Activated CD4-positive, alpha-beta memory T cell treated with anti-CD3 and anti-CD28 coated beads for 36 hours (primary cell): Measurements from ENCODE around the gene SLC43A3. TPM values are rescaled to one million over a fixed set of nuclear protein-coding genes. Genes with fewer than 3 reads are reported as not detected.

Experiments used
- CTCF ChIA-PET: fragments of 350-600 bp; sonication (Branson Sonifier 250); formaldehyde crosslinking; loops from one replicate; lab custom pipeline; 2021; ENCODE audit warnings: antibody characterized with exemption, inconsistent platforms; lab: Charles Lee
- POLR2A ChIA-PET: fragments of 350-600 bp; sonication (Branson Sonifier 250); formaldehyde crosslinking; loops from one replicate; lab custom pipeline; 2021; ENCODE audit warnings: antibody characterized with exemption; lab: Charles Lee
- DNase-seq: peaks from one replicate; pipeline ENCODE4 v3.0.0-alpha.2; 2020
- H3K27ac Mint-ChIP-seq: one replicate; pipeline ENCODE4 v1.8.0; 2021; ENCODE audit warnings: mixed read lengths
- H3K27me3 Mint-ChIP-seq: one replicate; pipeline ENCODE4 v1.8.0; 2021; ENCODE audit warnings: mixed read lengths
- H3K36me3 Mint-ChIP-seq: one replicate; pipeline ENCODE4 v1.8.0; 2021; ENCODE audit warnings: mixed read lengths
- H3K4me1 Mint-ChIP-seq: one replicate; pipeline ENCODE4 v1.8.0; 2021; ENCODE audit warnings: low read depth, mixed read lengths
- H3K4me3 Mint-ChIP-seq: one replicate; pipeline ENCODE4 v1.8.0; 2021; ENCODE audit warnings: mild to moderate bottlenecking, mixed read lengths
- H3K9me3 Mint-ChIP-seq: one replicate; pipeline ENCODE4 v1.8.0; 2021; ENCODE audit warnings: mixed read lengths
- intact Hi-C: fragments of 100-400 bp; cut with micrococcal nuclease; formaldehyde crosslinking; loops from one replicate; pipeline ENCODE4 v1.15.1; 2023
- total RNA-seq, 2 experiments: library from RNA; stranded (reverse); gene quantifications; one replicate each; pipeline ENCODE4 v1.2.3, GENCODE V29; 2021

SLC43A3 gene
- total RNA-seq, 2 experiments from 2014 or later, result 170 to 186 TPM

DNA sequence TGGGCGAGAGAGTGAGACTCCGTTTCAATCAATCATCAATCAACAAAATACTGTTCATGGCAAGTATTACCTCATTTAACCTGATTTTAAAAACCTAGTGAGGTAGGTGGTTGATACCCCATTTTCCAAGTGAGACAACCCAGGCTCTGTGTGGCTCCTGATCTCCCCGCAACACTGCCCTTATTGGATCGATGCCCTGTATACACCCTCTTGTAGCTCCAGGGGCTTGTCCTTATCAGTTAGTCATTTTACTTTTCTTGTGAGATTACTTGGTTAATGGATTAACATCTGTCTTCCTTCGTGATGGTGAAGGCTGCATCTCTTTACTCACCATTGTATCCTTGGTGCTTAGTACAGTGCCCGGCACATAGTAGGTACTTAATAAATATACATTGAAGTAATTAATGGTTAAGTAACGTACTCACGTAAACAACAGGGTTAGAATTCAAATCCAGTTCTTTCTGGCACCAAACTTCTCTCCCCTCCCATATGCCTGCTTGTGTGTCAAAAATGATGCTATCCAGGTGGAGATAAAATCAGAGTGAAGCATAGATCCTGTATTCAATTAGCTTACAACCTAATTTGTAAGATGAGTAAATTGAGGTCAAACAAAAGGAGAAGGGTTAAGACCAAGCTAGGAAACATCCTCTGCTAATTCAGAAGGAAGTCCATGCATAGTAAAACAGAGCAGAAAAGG is 34.7 kb downstream of the SLC43A3 start:
- intact Hi-C loops, result no loop called here
- no peak for DNase-seq
- Mint-ChIP-seq H3K9me3 (no peaks in the 10 kb centered on the region), H3K27me3 (no peaks in the 10 kb centered on the region), H3K36me3 (no peaks in the 10 kb centered on the region), H3K4me3 (no peak overlapping the region), H3K4me1 (no peaks in the 10 kb centered on the region), H3K27ac (no peak overlapping the region)
- POLR2A ChIA-PET, result interaction anchor here (2.9 kb wide), 1 partner anchor 14 kb away, joined by 7 read pairs; no protein-coding TSS in a partner anchor
- CTCF ChIA-PET, result interaction anchor here (0.7 to 1.6 kb wide), 2 partner anchors 66 to 249 kb away, joined by 3 to 9 read pairs; no protein-coding TSS in a partner anchor

DNA sequence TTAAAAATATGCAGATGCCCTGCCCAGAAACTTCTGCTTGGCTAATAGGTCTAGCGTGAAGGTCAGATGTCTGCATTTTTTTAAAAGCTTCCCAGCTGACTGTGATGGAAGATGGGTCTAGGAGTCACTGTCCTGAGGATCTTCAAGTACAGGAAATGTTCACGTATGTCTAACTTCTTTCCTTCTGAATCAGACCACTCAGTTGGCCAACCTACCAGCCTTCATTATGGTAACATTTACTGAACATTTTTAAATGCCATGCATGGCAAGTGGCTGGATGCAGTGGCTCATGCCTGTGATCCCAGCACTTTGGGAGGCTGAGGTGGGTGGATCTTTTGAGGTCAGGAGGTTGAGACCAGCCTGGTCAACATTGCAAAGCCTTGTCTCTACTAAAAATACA is 35.4 kb downstream of the SLC43A3 start:
- POLR2A ChIA-PET, result no interaction called here
- H3K27ac Mint-ChIP-seq, result no peak overlapping the region
- no peak overlapping the region for H3K4me3 Mint-ChIP-seq
- no peaks in the 10 kb centered on the region for H3K27me3 Mint-ChIP-seq
- H3K4me1 Mint-ChIP-seq, result no peaks in the 10 kb centered on the region
- CTCF ChIA-PET, result interaction anchor here (0.7 to 1.3 kb wide), 2 partner anchors 43 to 250 kb away, joined by 3 read pairs; no protein-coding TSS in a partner anchor
- no peaks in the 10 kb centered on the region for H3K9me3 Mint-ChIP-seq
- DNase-seq, result no peak
- intact Hi-C loops, result no loop called here
- H3K36me3 Mint-ChIP-seq, result no peaks in the 10 kb centered on the region

DNA sequence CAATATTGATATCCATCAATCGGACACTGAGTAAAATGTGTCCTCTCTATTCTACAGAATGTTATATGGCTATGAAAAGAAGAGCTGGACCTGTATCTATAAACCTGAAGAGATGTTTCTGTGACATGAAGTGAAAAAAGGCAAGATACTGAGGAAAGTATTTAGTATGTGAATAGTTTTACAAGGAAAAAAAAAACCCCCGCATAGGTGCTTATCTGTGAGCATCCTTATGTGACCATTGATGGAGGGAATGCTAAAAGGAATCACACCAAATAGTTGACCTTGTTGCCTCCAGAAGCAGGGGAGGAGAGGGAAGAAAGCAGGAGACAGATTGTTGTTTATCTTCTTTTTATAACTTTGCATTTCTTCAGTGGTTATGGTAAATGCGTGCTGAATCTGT is 35.8 kb downstream of the SLC43A3 start:
- Mint-ChIP-seq H3K9me3 (no peaks in the 10 kb centered on the region), H3K36me3 (no peaks in the 10 kb centered on the region), H3K4me1 (no peaks in the 10 kb centered on the region), H3K27me3 (no peaks in the 10 kb centered on the region), H3K27ac (no peak overlapping the region), H3K4me3 (no peak overlapping the region)
- DNase-seq, result no peak
- intact Hi-C loops, result no loop called here
- CTCF ChIA-PET, result interaction anchor here (1.3 kb wide), 1 partner anchor 42 kb away, joined by 3 read pairs; no protein-coding TSS in a partner anchor
- POLR2A ChIA-PET, result no interaction called here

DNA sequence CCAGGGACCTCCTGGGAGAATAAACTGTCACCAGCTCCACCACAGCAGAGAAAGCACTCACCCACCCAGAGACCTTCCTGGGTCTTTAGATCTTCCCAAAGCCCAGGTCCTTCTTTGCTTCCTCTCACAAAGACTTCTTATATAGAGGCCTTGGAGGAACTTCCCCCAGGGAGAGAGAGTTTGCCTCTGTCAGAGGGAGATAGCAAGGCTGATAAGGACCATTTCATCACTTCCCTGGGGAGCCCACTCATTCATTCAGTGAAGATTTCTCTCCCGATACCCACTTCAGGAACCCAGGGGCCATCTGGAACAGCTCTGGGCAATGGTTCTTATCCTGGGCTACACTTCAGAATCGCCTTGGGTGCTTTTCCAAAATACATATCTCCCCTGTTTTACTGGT is 36.4 kb downstream of the SLC43A3 start, which contains the start of gene PRG2:
Gene PRG2 (minus strand): TSS at position 116 of the 400 bp plus-strand sequence. CDS start 706 bp downstream, outside the sequence.
- no peak for DNase-seq
- Mint-ChIP-seq H3K9me3 (no peaks in the 10 kb centered on the region), H3K4me3 (no peak within 1 kb of the TSS), H3K27me3 (no peaks in the 10 kb centered on the region), H3K36me3 (no peaks in the 10 kb centered on the region), H3K27ac (no peak within 1 kb of the TSS), H3K4me1 (no peaks in the 10 kb centered on the region)
- POLR2A ChIA-PET, result no interaction called here
- CTCF ChIA-PET, result interaction anchor here (1.3 kb wide), 1 partner anchor 42 kb away, joined by 3 read pairs; no protein-coding TSS in a partner anchor
- intact Hi-C loops, result no loop called here

GRCh38 chr11:57387289-57388030 is 39.5 kb downstream of the SLC43A3 start:
- intact Hi-C loops, result no loop called here
- Mint-ChIP-seq H3K36me3 (no peaks in the 10 kb centered on the region), H3K4me3 (no peak overlapping the region), H3K4me1 (no peaks in the 10 kb centered on the region), H3K27ac (no peak overlapping the region), H3K27me3 (no peaks in the 10 kb centered on the region), H3K9me3 (no peaks in the 10 kb centered on the region)
- no peak for DNase-seq
- POLR2A ChIA-PET, result no interaction called here
- CTCF ChIA-PET, result interaction anchor here (1.0 to 1.3 kb wide), 2 partner anchors 39 to 106 kb away, joined by 3 to 4 read pairs; no protein-coding TSS in a partner anchor

GRCh38 chr11:57386178-57386940 is 40.6 kb downstream of the SLC43A3 start:
- Mint-ChIP-seq H3K9me3 (no peaks in the 10 kb centered on the region), H3K4me3 (no peak overlapping the region), H3K4me1 (no peaks in the 10 kb centered on the region), H3K27ac (no peak overlapping the region), H3K36me3 (no peaks in the 10 kb centered on the region), H3K27me3 (no peaks in the 10 kb centered on the region)
- POLR2A ChIA-PET, result no interaction called here
- no peak for DNase-seq
- intact Hi-C loops, result no loop called here
- CTCF ChIA-PET, result interaction anchor here (1.3 kb wide), 1 partner anchor 38 kb away, joined by 4 read pairs; no protein-coding TSS in a partner anchor

DNA sequence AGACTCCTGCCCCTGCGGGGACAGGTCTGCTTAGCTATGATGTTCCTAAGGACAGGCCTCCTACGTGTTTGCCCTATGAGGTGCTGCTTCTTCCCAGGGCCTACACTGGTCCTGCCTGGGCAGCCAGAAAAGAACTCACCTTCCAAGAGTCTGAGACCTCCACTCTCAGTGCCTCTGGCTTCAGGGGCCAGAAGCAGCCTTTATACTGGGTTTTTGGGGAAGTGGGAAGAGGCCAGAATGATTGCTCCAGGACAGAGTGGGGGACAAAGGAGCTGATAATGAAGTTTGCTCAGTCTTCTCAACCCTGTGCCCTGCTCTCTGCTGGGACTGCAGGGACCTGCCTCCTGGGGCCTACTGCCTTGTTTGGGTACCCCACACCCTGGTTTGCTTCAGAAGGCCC is 45.9 kb downstream of the SLC43A3 start, which contains the start of gene PRG3:
Gene PRG3 (minus strand): TSS at position 176 of the 400 bp plus-strand sequence. CDS start 442 bp downstream, outside the sequence.
- DNase-seq, result no peak
- CTCF ChIA-PET, result interaction anchor here (1.0 kb wide), 1 partner anchor 31 kb away, joined by 3 read pairs; no protein-coding TSS in a partner anchor
- Mint-ChIP-seq H3K27me3 (peaks cover 13% of the 10 kb centered on the region), H3K4me1 (no peaks in the 10 kb centered on the region), H3K4me3 (no peak within 1 kb of the TSS), H3K9me3 (no peaks in the 10 kb centered on the region), H3K27ac (no peak within 1 kb of the TSS), H3K36me3 (no peaks in the 10 kb centered on the region)
- POLR2A ChIA-PET, result no interaction called here
- intact Hi-C loops, result no loop called here

DNA sequence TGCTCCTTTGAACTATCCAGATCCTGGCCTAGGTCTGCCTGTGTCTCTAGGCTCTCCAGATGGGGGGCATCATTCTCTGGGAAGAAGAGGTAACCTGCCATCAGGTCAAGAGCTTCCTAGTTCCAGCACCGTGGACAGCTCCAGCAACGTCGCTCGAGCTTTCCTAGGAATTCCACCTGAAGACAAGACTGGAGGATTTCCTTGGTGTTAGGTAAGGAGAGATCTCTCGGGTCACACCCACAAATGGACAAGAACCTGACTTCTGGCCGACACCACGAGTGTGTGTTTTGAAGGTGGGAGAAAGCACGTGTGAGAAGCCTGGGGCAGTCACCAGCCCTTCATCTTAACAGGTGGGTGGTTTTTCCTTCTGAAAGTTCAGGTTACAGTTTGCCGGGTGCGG is 47.2 kb downstream of the SLC43A3 start:
- no peaks in the 10 kb centered on the region for H3K9me3 Mint-ChIP-seq
- no peaks in the 10 kb centered on the region for H3K4me1 Mint-ChIP-seq
- peaks cover 13% of the 10 kb centered on the region for H3K27me3 Mint-ChIP-seq
- no peaks in the 10 kb centered on the region for H3K36me3 Mint-ChIP-seq
- no peak overlapping the region for H3K4me3 Mint-ChIP-seq
- no peak overlapping the region for H3K27ac Mint-ChIP-seq
- intact Hi-C loops, result no loop called here
- ChIA-PET CTCF (interaction anchor here (0.8 to 1.4 kb wide), 3 partner anchors 30 to 113 kb away, joined by 3 read pairs; no protein-coding TSS in a partner anchor), POLR2A (no interaction called here)
- DNase-seq, result no peak

DNA sequence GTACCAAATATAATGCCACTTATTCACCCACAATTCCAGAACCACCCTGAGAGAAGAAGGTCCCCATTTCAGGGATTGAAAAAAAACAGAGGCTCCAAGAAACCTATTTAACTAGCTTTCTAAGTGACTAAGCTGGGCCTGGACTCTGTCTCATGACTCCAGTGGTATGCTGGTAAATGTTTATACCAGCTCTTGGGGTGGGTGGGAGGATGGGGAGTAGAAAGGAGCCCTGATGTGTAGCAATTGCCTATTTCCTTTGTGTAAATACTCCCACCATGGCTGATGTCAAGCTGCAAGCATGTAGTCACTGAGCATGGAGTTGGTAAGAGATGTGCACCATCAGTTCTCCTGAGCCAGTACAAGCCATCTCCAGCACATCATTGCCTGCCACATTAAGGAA is 48.7 kb downstream of the SLC43A3 start:
- no peak for DNase-seq
- Mint-ChIP-seq H3K4me1 (no peaks in the 10 kb centered on the region), H3K9me3 (no peaks in the 10 kb centered on the region), H3K27ac (no peak overlapping the region), H3K27me3 (peaks cover 13% of the 10 kb centered on the region), H3K4me3 (no peak overlapping the region), H3K36me3 (no peaks in the 10 kb centered on the region)
- POLR2A ChIA-PET, result no interaction called here
- intact Hi-C loops, result no loop called here
- CTCF ChIA-PET, result interaction anchor here (0.6 kb wide), 1 partner anchor 47 kb away, joined by 3 read pairs; no protein-coding TSS in a partner anchor

- Mint-ChIP-seq H3K27ac (no peak overlapping the region), H3K4me1 (no peaks in the 10 kb centered on the region), H3K27me3 (peaks cover 13% of the 10 kb centered on the region), H3K36me3 (no peaks in the 10 kb centered on the region), H3K4me3 (no peak overlapping the region), H3K9me3 (no peaks in the 10 kb centered on the region)
- ChIA-PET CTCF (no interaction called here), POLR2A (no interaction called here)
- intact Hi-C loops, result no loop called here
- no peak for DNase-seq
Observed at GRCh38 chr11:57377107-57377506, 49.8 kb downstream of the SLC43A3 start.

GRCh38 chr11:57376095-57377090 is 50.5 kb downstream of the SLC43A3 start:
- POLR2A ChIA-PET, result no interaction called here
- no peaks in the 10 kb centered on the region for H3K36me3 Mint-ChIP-seq
- no peaks in the 10 kb centered on the region for H3K4me1 Mint-ChIP-seq
- DNase-seq, result no peak
- CTCF ChIA-PET, result no interaction called here
- no peaks in the 10 kb centered on the region for H3K9me3 Mint-ChIP-seq
- H3K27me3 Mint-ChIP-seq, result peaks cover 13% of the 10 kb centered on the region
- H3K4me3 Mint-ChIP-seq, result no peak overlapping the region
- intact Hi-C loops, result no loop called here
- H3K27ac Mint-ChIP-seq, result no peak overlapping the region
